KMS-11 (cell line): Measurements from ENCODE around the gene SMIM5.

Experiments used
- H2AFZ ChIP-seq: fragments of 200-600 bp; sonication (generic); 2 replicates; pipeline ENCODE4 v1.6.1; 2016; ENCODE audit warnings: antibody characterized with exemption, mixed run types, low read depth
- H3K27ac ChIP-seq: fragments of 200-600 bp; sonication (generic); 2 replicates; pipeline ENCODE4 v1.6.1; 2016; ENCODE audit warnings: mild to moderate bottlenecking, mixed run types
- H3K27me3 ChIP-seq: fragments of 200-600 bp; sonication (generic); 2 replicates; pipeline ENCODE4 v1.6.1; 2017; ENCODE audit warnings: mild to moderate bottlenecking, low read depth, mixed run types, moderate library complexity; ENCODE audit not compliant: insufficient read depth
- H3K36me3 ChIP-seq: fragments of 200-600 bp; sonication (generic); 2 replicates; pipeline ENCODE4 v1.6.1; 2017; ENCODE audit warnings: mild to moderate bottlenecking, mixed run types; ENCODE audit not compliant: insufficient read depth
- H3K4me1 ChIP-seq: fragments of 200-600 bp; sonication (generic); 2 replicates; pipeline ENCODE4 v1.6.1; 2016; ENCODE audit warnings: mild to moderate bottlenecking, low read depth, mixed run types; ENCODE audit not compliant: poor library complexity, severe bottlenecking
- H3K4me2 ChIP-seq: fragments of 200-600 bp; sonication (generic); 2 replicates; pipeline ENCODE4 v1.7.0; 2016; ENCODE audit warnings: mild to moderate bottlenecking, mixed run types
- H3K4me3 ChIP-seq: fragments of 200-600 bp; sonication (generic); IDR thresholded peaks from 2 replicates; pipeline ENCODE4 v1.6.1; 2017; ENCODE audit warnings: low read depth, low read length, mixed read lengths; ENCODE audit not compliant: insufficient read depth
- H3K79me2 ChIP-seq: fragments of 200-600 bp; sonication (generic); 2 replicates; pipeline ENCODE4 v1.6.1; 2016; ENCODE audit warnings: low read depth, mixed run types; ENCODE audit not compliant: insufficient read depth
- H3K9ac ChIP-seq: fragments of 200-600 bp; sonication (generic); 2 replicates; pipeline ENCODE4 v1.6.1; 2016; ENCODE audit warnings: mild to moderate bottlenecking, mixed run types
- H4K20me1 ChIP-seq: fragments of 200-600 bp; sonication (generic); 2 replicates; pipeline ENCODE4 v1.6.1; 2016; ENCODE audit warnings: mild to moderate bottlenecking, mixed run types; ENCODE audit not compliant: insufficient read depth
- TF ChIP-seq, protein P1 (sequence below): fragments of 200-600 bp; sonication (generic); conservative IDR thresholded peaks from 2 replicates; pipeline ENCODE4 v1.6.1; 2017; ENCODE audit warnings: low read depth, mild to moderate bottlenecking, antibody characterized with exemption, low read length, moderate library complexity, mixed read lengths

SMIM5 gene

DNA sequence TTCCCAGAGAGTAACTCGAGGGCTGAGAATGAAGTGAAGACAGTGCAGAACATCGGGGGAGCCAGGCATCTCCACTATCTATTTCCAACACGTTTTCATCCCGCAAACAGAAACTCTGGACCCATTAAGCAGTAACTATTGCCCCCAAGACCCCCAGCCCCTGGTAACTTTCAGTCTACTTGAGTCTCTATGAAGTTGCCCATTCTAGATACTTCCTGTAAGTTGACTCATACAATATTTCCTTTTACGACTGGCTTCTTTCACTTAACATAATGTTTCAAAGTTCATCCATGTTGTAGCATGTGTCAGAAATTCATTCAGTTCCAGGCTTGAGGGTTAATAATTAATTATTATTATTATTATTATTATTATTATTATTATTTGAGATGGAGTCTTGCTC is 26.1 kb upstream of the SMIM5 start:
- Histone ChIP-seq H4K20me1 (no peaks in the 10 kb centered on the region), H3K27me3 (peaks cover 57% of the 10 kb centered on the region), H3K9ac (no peak overlapping the region), H3K4me3 (no peak overlapping the region), H3K36me3 (no peaks in the 10 kb centered on the region), H3K27ac (no peak overlapping the region), H3K79me2 (no peaks in the 10 kb centered on the region), H2AFZ (no peak overlapping the region), H3K4me1 (no peaks in the 10 kb centered on the region), H3K4me2 (no peak overlapping the region)
- TF ChIP-seq, protein P1, sequence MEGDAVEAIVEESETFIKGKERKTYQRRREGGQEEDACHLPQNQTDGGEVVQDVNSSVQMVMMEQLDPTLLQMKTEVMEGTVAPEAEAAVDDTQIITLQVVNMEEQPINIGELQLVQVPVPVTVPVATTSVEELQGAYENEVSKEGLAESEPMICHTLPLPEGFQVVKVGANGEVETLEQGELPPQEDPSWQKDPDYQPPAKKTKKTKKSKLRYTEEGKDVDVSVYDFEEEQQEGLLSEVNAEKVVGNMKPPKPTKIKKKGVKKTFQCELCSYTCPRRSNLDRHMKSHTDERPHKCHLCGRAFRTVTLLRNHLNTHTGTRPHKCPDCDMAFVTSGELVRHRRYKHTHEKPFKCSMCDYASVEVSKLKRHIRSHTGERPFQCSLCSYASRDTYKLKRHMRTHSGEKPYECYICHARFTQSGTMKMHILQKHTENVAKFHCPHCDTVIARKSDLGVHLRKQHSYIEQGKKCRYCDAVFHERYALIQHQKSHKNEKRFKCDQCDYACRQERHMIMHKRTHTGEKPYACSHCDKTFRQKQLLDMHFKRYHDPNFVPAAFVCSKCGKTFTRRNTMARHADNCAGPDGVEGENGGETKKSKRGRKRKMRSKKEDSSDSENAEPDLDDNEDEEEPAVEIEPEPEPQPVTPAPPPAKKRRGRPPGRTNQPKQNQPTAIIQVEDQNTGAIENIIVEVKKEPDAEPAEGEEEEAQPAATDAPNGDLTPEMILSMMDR, result no peak

DNA sequence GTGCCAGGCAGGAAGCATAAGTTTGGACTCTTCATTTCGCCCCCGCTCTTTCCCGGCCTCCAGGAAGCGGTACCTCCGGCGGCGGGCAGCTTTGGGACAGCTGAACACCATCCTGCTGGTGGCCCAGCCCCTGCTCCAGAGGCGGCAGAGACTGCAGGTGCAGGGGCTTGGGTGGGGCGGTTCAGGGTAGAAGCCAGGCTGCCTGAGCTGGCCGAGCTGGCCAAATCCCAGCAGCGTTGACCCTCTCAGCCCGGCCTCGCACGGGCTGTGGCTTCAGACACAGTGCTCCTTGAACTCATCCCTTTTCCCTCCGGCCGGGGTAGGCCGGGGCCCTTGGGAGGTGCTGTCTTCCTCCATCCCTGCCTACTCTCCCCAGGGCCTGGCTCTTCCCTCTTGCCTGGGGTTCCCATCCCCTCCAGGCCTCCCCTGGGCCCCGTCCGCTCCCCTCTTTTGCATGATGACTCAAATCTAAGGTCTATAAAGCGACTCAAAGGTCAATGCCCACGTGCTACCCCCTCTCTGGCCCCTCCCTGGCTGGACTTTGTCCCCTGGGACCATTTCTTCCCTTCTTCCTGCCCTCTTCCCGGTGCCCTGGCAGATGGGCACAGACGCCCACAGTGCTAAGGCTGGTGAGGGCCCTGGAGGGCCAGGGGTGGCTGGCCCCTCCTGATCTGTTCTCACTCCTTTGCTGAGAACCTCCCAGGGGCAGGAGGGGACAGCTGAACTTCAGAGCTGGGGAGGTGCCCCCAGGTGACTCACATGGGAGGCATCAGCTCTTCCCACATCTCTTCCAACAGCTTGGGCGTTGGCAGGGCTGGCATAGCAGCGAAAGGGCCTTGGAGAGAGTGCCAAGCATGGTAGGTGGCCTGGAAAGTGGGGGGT is 22.9 kb upstream of the SMIM5 start:
- Histone ChIP-seq H3K36me3 (no peaks in the 10 kb centered on the region), H3K4me2 (no peak overlapping the region), H3K9ac (no peak overlapping the region), H3K27me3 (peaks cover 76% of the 10 kb centered on the region), H3K27ac (no peak overlapping the region), H3K79me2 (no peaks in the 10 kb centered on the region), H3K4me3 (no peak overlapping the region), H3K4me1 (no peaks in the 10 kb centered on the region), H4K20me1 (no peaks in the 10 kb centered on the region), H2AFZ (no peak overlapping the region)
- TF ChIP-seq, protein P1, result no peak

DNA sequence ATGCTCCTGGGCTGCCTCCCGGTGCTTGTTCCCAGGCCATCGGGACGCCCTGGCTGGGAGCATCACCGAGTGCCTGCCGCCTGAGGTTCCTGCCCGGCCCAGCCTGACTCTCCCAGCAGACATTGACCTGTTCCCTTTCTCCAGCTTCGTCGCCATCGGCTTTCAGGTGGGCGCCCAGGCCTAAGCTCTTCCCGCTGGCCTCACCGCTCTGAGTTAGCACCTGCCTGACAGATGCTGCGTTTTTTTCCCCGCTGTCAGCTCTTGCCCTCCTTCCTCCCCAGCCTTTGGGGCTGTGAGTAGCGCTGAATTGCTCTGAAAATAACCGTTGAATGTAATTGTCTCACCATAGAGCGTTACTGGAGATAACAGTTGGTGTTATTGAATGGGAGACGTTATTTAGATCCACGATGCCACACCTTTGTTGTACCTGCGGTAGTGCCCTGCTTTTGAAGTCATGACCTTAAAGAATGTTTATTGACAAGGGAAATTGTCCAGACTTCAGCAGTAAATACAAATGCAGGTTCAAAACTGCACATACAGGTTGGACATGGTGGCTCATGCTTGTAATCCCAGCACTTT is 21.3 kb upstream of the SMIM5 start:
- no peaks in the 10 kb centered on the region for H4K20me1 ChIP-seq
- no peaks in the 10 kb centered on the region for H3K4me1 ChIP-seq
- no peak overlapping the region for H3K9ac ChIP-seq
- no peak overlapping the region for H3K4me3 ChIP-seq
- H2AFZ ChIP-seq, result no peak overlapping the region
- no peak overlapping the region for H3K4me2 ChIP-seq
- TF ChIP-seq, protein P1, result no peak
- peaks cover 88% of the 10 kb centered on the region for H3K27me3 ChIP-seq
- no peaks in the 10 kb centered on the region for H3K36me3 ChIP-seq
- no peaks in the 10 kb centered on the region for H3K79me2 ChIP-seq
- no peak overlapping the region for H3K27ac ChIP-seq

DNA sequence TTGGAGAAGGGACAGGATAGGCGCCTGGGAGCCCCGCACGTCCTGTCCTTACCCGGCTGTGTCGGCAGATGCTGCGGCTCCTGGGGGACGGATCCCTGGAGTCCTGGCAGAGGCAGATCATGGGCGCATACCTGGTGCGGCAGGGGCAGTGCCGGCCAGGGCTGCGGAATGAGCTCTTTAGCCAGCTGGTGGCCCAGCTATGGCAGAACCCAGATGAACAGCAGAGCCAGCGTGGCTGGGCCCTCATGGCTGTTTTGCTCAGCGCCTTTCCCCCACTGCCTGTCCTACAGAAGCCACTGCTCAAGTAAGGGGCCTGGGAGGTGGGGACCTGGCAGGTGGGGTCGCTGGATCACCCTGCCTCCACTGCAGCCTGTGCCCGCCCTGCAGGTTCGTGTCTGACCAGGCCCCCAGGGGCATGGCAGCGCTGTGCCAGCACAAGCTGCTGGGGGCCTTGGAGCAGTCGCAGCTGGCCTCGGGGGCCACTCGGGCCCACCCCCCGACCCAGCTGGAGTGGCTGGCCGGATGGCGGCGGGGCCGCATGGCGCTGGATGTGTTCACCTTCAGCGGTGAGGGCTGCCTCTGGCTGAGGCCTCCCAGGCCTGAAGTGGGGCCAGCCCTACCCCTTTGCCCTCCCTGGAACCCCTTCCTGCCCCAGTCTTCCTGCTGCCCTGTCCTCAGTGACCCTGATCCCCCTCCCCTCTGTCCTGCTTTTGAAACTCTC is 20.2 kb upstream of the SMIM5 start:
- H3K36me3 ChIP-seq, result no peaks in the 10 kb centered on the region
- H3K27me3 ChIP-seq, result peaks cover 93% of the 10 kb centered on the region
- H3K4me3 ChIP-seq, result no peak overlapping the region
- TF ChIP-seq, protein P1, result no peak
- H3K79me2 ChIP-seq, result no peaks in the 10 kb centered on the region
- no peak overlapping the region for H3K27ac ChIP-seq
- H4K20me1 ChIP-seq, result no peaks in the 10 kb centered on the region
- H3K9ac ChIP-seq, result no peak overlapping the region
- H2AFZ ChIP-seq, result no peak overlapping the region
- H3K4me2 ChIP-seq, result no peak overlapping the region
- no peaks in the 10 kb centered on the region for H3K4me1 ChIP-seq
